NT2/D1 (cell line): ENCODE data around the gene FAM78A.

Experiments
- SUZ12 ChIP-seq: IDR thresholded peaks from 2 replicates; pipeline ENCODE4 v1.6.1; 2011; ENCODE audit not compliant: insufficient read length, insufficient read depth; ENCODE audit errors: extremely low read depth
- YY1 ChIP-seq: IDR thresholded peaks from 2 replicates; pipeline ENCODE4 v1.6.1; 2011; ENCODE audit not compliant: insufficient read length, insufficient read depth
- ZNF274 ChIP-seq: IDR thresholded peaks from 2 replicates; pipeline ENCODE4 v1.6.1; 2011; ENCODE audit warnings: mild to moderate bottlenecking, low read depth, low read length

- TF ChIP-seq SUZ12 (no peak), ZNF274 (no peak), YY1 (no peak)
Observed at GRCh38 chr9:131310833-131311554, 34.7 kb upstream of the FAM78A start.
